NB4 (cell line): ENCODE measurements around the gene CRIP2.

Experiments
- DNase-seq: peaks from one replicate; pipeline ENCODE4 v3.0.0; 2010; ENCODE audit warnings: low read depth
- H3K4me3 ChIP-seq: one replicate; pipeline ENCODE4 v1.5.1; 2011; ENCODE audit warnings: mild to moderate bottlenecking, low read depth, low read length, moderate library complexity
- CTCF ChIP-seq: IDR thresholded peaks from one replicate; pipeline ENCODE4 v1.5.1; 2012; ENCODE audit warnings: low read depth, low read length
- MYC ChIP-seq: IDR thresholded peaks from 2 replicates; pipeline ENCODE4 v1.6.1; 2011; ENCODE audit warnings: low read depth, low read length
- POLR2A ChIP-seq: IDR thresholded peaks from 2 replicates; pipeline ENCODE4 v1.6.1; 2011; ENCODE audit warnings: mild to moderate bottlenecking; ENCODE audit not compliant: insufficient read length; ENCODE audit errors: extremely low read depth
- TF ChIP-seq, protein P1 (sequence below): IDR thresholded peaks from 2 replicates; pipeline ENCODE4 v1.6.1; 2011; ENCODE audit warnings: low read depth, low read length

CRIP2 gene

DNA sequence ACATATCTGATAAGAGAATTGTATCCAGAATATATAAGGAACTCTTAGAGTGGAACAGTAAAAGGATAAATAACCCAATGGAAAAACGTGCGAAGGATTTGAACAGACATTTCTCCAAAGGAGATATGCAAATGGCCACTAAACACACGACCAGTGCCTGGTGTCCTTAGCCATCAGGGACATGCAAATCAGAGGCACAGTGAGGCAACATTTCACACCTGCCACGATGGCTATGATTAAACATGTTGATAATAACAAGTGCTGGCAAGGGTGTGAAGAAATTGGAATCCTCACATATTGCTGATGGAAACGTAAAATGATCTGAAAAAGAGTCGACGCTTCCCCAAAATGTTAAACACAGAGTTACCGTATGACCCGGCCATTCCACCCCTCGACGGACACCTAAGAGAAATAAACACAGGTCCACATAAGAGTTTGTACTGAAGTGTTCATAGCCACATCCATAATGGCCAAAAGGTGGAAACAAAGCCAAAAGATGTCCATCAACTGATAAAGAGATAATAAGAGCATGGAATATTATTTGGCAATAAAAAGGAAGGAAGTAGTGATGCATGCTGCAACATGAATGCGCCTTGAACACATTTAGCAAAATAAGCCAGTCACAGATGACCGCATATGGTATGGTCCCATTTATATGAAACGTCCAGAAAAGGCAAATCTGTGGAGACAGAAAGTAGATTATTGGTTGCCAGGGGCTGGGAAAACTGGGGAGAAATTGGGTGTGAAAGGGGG is 45.5 kb downstream of the CRIP2 start:
- no peak for DNase-seq
- TF ChIP-seq MYC (no peak), CTCF (no peak)
- H3K4me3 ChIP-seq, result no peak overlapping the region

DNA sequence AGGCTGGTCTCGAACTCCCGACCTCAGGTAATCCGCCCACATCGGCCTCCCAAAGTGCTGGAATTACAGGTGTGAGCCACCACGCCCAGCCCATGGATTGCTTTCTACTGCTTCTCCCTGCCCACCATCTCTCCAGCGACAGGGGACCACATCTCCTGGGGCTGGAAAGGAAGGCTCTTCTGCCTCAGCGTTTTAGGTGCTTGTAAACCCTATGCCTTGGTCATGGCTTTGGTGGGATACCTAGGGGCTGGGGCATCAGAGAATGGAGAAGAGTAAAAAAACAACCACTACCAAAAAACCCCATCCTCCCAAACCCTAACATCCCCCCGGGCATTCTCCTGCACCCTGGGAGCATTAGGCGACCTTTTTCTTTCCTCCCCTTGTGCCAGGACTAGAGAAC is 50.7 kb downstream of the CRIP2 start:
- no peak for TF ChIP-seq CTCF
- no peak for TF ChIP-seq MYC
- TF ChIP-seq, protein P1, sequence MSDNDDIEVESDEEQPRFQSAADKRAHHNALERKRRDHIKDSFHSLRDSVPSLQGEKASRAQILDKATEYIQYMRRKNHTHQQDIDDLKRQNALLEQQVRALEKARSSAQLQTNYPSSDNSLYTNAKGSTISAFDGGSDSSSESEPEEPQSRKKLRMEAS, result no peak
- no peak for TF ChIP-seq POLR2A
- H3K4me3 ChIP-seq, result no peak overlapping the region
- DNase-seq, result no peak

GRCh38 chr14:105525861-105526775 is 51.5 kb downstream of the CRIP2 start, which contains the start of gene TMEM121:
Gene TMEM121 (plus strand): TSS chr14:105526583. CDS start chr14:105528835, 2,252 bp downstream.
- H3K4me3 ChIP-seq, result no peak within 1 kb of the TSS
- no peak for TF ChIP-seq CTCF
- no peak for TF ChIP-seq POLR2A
- TF ChIP-seq MYC, result no peak
- TF ChIP-seq, protein P1, result no peak
- DNase-seq, result no peak

DNA sequence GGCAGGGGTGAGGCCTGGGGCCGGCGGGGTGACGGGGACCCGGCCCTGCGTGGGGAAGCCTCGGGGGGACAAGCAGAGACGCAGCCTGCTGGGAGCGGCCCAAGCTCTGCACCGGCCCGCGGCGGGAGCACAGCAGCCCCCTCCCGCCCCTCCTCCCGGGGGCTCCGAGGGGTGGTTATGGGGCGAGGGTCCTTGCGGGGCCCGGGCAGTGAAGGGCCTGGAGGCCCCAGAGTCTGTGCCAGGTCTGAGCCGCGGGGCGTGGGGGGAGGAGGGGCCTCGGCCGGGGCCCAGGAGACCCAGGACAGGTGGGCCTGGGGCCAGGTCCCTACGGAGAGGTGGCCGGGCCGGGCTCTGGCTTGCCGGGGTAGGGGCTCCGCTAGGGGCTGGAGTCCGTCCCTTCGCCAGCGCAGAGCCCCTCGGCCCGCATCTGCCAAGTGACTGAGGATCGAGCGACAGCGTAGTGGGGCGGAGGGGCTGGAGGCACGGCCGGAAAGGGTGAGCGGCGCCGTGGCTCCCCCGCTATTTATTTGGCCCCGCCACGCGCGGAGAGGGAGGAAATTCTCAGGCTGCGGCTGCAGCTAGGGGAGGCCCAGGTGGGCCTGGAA is 52.3 kb downstream of the CRIP2 start:
- TF ChIP-seq POLR2A, result no peak
- TF ChIP-seq CTCF, result no peak
- TF ChIP-seq, protein P1, result no peak
- TF ChIP-seq MYC, result no peak
- H3K4me3 ChIP-seq, result no peak overlapping the region
- no peak for DNase-seq

DNA sequence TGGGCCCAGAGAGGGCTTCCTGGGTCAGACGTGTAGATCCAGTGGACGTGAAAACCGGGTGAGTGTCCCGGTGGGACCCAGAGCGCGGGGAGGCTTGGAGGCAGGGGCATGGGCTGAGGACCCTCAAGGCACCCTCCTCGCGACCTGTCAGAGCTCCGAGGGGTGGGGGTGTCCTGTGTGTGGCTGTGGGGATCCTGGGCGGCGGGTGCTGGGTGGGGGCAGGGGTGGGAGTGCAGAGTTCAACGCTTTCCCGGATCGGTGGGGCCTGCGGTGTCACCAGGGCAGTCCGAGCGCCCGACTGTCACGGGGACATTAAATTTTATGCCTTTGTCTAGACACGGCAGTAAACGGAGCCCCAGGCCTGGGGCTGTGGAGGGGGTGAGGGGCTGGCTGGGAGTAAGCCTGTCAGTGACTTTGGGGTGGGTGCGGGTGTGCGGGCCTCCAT is 52.8 kb downstream of the CRIP2 start:
- DNase-seq, result no peak
- TF ChIP-seq CTCF, result no peak
- no peak for TF ChIP-seq POLR2A
- TF ChIP-seq, protein P1, result no peak
- TF ChIP-seq MYC, result no peak
- no peak overlapping the region for H3K4me3 ChIP-seq
